Neural progenitor cell (in vitro differentiated cells): ENCODE data around the gene FAM193A. TPM values are rescaled to one million over a fixed set of nuclear protein-coding genes. Genes with fewer than 3 reads are reported as not detected.

ENCODE experiments used
- DNase-seq: peaks from one replicate; pipeline ENCODE4 v3.0.0-alpha.2; 2016; ENCODE audit warnings: low spot score
- H2AFZ ChIP-seq: fragments of 200-600 bp; sonication (generic); replicated peaks from 2 replicates; pipeline ENCODE4 v1.6.1; 2016; ENCODE audit warnings: antibody characterized with exemption
- H3F3A ChIP-seq: fragments of 200-600 bp; sonication (generic); 2 replicates; pipeline ENCODE4 v1.6.1; 2016; ENCODE audit warnings: antibody characterized with exemption, low read depth
- H3K27ac ChIP-seq: fragments of 200-600 bp; sonication (generic); 2 replicates; pipeline ENCODE4 v1.5.1; 2016; ENCODE audit warnings: mild to moderate bottlenecking
- H3K27me3 ChIP-seq: fragments of 200-600 bp; sonication (generic); 2 replicates; pipeline ENCODE4 v1.6.1; 2016; ENCODE audit warnings: mild to moderate bottlenecking, moderate library complexity
- H3K36me3 ChIP-seq: fragments of 200-600 bp; sonication (generic); 2 replicates; pipeline ENCODE4 v1.5.1; 2016
- H3K4me1 ChIP-seq: fragments of 200-600 bp; sonication (generic); 2 replicates; pipeline ENCODE4 v1.6.1; 2016; ENCODE audit warnings: mixed run types
- H3K4me2 ChIP-seq: fragments of 200-600 bp; sonication (generic); 2 replicates; pipeline ENCODE4 v1.6.1; 2016
- H3K4me3 ChIP-seq: fragments of 200-600 bp; sonication (generic); 2 replicates; pipeline ENCODE4 v1.5.1; 2016
- H3K79me2 ChIP-seq: fragments of 200-600 bp; sonication (generic); 2 replicates; pipeline ENCODE4 v1.6.1; 2016; ENCODE audit warnings: low read depth
- H3K9ac ChIP-seq: fragments of 200-600 bp; sonication (generic); 2 replicates; pipeline ENCODE4 v1.6.1; 2016
- H3K9me3 ChIP-seq: fragments of 200-600 bp; sonication (generic); 2 replicates; pipeline ENCODE4 v1.5.1; 2016; ENCODE audit warnings: low read depth
- H4K20me1 ChIP-seq: fragments of 200-600 bp; sonication (generic); 2 replicates; pipeline ENCODE4 v1.6.1; 2016; ENCODE audit warnings: low read depth
- H3K27ac Mint-ChIP-seq: 3 replicates; pipeline ENCODE4 v1.8.0; 2021; ENCODE audit warnings: mixed read lengths
- H3K27me3 Mint-ChIP-seq: 2 replicates; pipeline ENCODE4 v1.8.0; 2022; ENCODE audit warnings: low read depth, mild to moderate bottlenecking, inconsistent platforms, moderate library complexity, mixed read lengths; ENCODE audit not compliant: insufficient read depth
- H3K36me3 Mint-ChIP-seq: 3 replicates; pipeline ENCODE4 v1.8.0; 2021; ENCODE audit warnings: mixed read lengths
- H3K4me1 Mint-ChIP-seq: 3 replicates; pipeline ENCODE4 v1.8.0; 2021; ENCODE audit warnings: mixed read lengths
- H3K4me3 Mint-ChIP-seq: 3 replicates; pipeline ENCODE4 v1.8.0; 2021; ENCODE audit warnings: mild to moderate bottlenecking, moderate library complexity, mixed read lengths
- H3K9me3 Mint-ChIP-seq: 3 replicates; pipeline ENCODE4 v1.8.0; 2020; ENCODE audit warnings: mixed read lengths
- EZH2 ChIP-seq: fragments of 200-600 bp; sonication (generic); IDR thresholded peaks from 2 replicates; pipeline ENCODE4 v1.6.1; 2017; ENCODE audit warnings: antibody characterized with exemption, mild to moderate bottlenecking, moderate library complexity
- EZH2phosphoT487 ChIP-seq: fragments of 200-600 bp; sonication (generic); IDR thresholded peaks from 2 replicates; pipeline ENCODE4 v1.6.1; 2017; ENCODE audit warnings: antibody characterized with exemption
- total RNA-seq: library from RNA; depleted of rRNA; stranded (reverse); fragments of >200 nt; gene quantifications from 2 replicates; pipeline ENCODE4 v1.2.3, GENCODE V29; 2015; ENCODE audit warnings: low replicate concordance
- TF ChIP-seq, protein P1 (sequence below): fragments of 200-600 bp; sonication (generic); IDR thresholded peaks from 2 replicates; pipeline ENCODE4 v1.5.1; 2017; ENCODE audit warnings: antibody characterized with exemption, mild to moderate bottlenecking

FAM193A gene
- total RNA-seq, 1 donor from 2014 or later = 29.1 TPM

DNA sequence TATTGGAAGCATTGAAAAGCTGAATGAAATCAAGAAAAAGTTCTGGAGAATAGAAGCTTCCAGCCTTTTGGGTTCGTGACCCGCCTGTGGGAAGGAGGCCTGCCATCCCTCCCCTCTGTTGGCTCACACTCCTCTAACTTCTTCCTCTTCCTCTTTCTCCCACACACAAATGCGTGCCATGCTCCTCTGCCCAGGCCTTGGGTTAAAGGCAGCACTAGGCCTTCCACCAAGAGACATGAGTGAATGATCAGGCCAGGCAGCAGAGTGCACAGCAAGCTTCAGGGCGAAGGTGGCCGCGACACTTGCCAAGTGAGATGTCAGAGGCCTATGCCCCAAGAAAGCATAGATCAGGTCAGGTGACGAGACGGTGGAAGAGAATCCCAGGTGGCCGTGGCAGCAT, 38.4 kb downstream of the FAM193A start:
- no peak overlapping the region for H3K27ac ChIP-seq
- Mint-ChIP-seq H3K27ac (no peak overlapping the region), H3K27me3 (peaks cover 4% of the 10 kb centered on the region), H3K9me3 (peaks cover 9% of the 10 kb centered on the region), H3K4me1 (peaks cover 24% of the 10 kb centered on the region), H3K4me3 (no peak overlapping the region), H3K36me3 (peaks cover 30% of the 10 kb centered on the region)
- peaks cover 67% of the 10 kb centered on the region for H4K20me1 ChIP-seq
- H3K27me3 ChIP-seq = no peaks in the 10 kb centered on the region
- no peaks in the 10 kb centered on the region for H3K9me3 ChIP-seq
- peaks cover 10% of the 10 kb centered on the region for H3K4me1 ChIP-seq
- H3K36me3 ChIP-seq = no peaks in the 10 kb centered on the region
- no peak for DNase-seq
- H3K9ac ChIP-seq = no peak overlapping the region
- H3F3A ChIP-seq = no peaks in the 10 kb centered on the region
- no peak overlapping the region for H2AFZ ChIP-seq
- TF ChIP-seq EZH2phosphoT487 (no peak), EZH2 (no peak)
- TF ChIP-seq, protein P1, sequence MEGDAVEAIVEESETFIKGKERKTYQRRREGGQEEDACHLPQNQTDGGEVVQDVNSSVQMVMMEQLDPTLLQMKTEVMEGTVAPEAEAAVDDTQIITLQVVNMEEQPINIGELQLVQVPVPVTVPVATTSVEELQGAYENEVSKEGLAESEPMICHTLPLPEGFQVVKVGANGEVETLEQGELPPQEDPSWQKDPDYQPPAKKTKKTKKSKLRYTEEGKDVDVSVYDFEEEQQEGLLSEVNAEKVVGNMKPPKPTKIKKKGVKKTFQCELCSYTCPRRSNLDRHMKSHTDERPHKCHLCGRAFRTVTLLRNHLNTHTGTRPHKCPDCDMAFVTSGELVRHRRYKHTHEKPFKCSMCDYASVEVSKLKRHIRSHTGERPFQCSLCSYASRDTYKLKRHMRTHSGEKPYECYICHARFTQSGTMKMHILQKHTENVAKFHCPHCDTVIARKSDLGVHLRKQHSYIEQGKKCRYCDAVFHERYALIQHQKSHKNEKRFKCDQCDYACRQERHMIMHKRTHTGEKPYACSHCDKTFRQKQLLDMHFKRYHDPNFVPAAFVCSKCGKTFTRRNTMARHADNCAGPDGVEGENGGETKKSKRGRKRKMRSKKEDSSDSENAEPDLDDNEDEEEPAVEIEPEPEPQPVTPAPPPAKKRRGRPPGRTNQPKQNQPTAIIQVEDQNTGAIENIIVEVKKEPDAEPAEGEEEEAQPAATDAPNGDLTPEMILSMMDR = no peak
- H3K79me2 ChIP-seq = peaks cover 100% of the 10 kb centered on the region
- H3K4me2 ChIP-seq = no peak overlapping the region
- no peak overlapping the region for H3K4me3 ChIP-seq

DNA sequence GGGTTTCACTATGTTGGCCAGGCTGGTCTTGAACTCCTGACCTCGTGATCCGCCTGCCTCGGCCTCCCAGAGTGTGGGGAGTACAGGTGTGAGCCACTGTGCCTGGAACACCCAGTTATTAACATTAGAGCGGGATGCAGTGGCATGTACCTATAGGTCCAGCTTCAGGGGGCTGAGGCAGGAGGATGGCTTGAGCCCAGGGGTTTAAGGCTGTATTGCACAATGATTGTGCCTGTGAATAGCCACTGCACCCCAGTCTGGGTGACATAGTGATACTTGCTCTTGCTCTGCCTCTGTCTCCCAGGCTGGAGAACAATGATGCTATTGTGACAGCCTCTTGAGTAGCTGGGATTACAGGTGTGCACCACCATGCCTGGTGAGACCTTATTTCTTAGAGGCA, 39.8 kb downstream of the FAM193A start:
- no peak for DNase-seq
- H3K4me3 Mint-ChIP-seq = no peak overlapping the region
- H3K9me3 Mint-ChIP-seq = peaks cover 13% of the 10 kb centered on the region
- H3K4me1 ChIP-seq = no peaks in the 10 kb centered on the region
- H3K27ac Mint-ChIP-seq = no peak overlapping the region
- H3F3A ChIP-seq = peaks cover 3% of the 10 kb centered on the region
- H3K27ac ChIP-seq = no peak overlapping the region
- no peaks in the 10 kb centered on the region for H3K9me3 ChIP-seq
- no peaks in the 10 kb centered on the region for H3K27me3 ChIP-seq
- TF ChIP-seq, protein P1 = no peak
- TF ChIP-seq EZH2phosphoT487 (no peak), EZH2 (no peak)
- H3K27me3 Mint-ChIP-seq = peaks cover 4% of the 10 kb centered on the region
- no peak overlapping the region for H2AFZ ChIP-seq
- H3K9ac ChIP-seq = no peak overlapping the region
- peaks cover 100% of the 10 kb centered on the region for H3K79me2 ChIP-seq
- no peaks in the 10 kb centered on the region for H3K36me3 ChIP-seq
- peaks cover 19% of the 10 kb centered on the region for H3K4me1 Mint-ChIP-seq
- peaks cover 38% of the 10 kb centered on the region for H3K36me3 Mint-ChIP-seq
- H3K4me3 ChIP-seq = no peak overlapping the region
- H4K20me1 ChIP-seq = peaks cover 52% of the 10 kb centered on the region
- no peak overlapping the region for H3K4me2 ChIP-seq

DNA sequence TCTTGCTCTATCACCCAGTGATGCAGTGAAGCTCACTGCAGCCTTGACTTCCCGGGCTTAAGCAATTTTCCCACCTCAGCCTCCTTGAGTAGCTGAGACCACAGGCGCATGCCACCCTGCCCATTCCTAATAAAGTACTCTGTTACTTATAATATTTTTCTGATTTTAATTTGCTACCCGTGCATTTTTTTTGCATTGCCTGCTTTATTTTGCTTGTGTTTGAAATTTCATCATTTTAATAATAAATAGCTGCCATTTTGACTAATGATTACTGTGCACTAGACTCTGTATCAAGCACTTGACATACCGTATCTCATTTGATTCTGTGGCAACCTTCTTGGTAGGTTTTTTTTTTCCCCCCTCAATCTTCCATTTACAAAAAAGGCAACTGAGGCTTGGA, 41.7 kb downstream of the FAM193A start:
- Histone ChIP-seq H3K27ac (no peak overlapping the region), H3K27me3 (no peaks in the 10 kb centered on the region)
- H3K27ac Mint-ChIP-seq = no peak overlapping the region

More for the DNA sequence above, 41.7 kb downstream of the FAM193A start:
- no peak overlapping the region for H3K4me3 Mint-ChIP-seq
- DNase-seq = no peak
- H3K36me3 Mint-ChIP-seq = peaks cover 41% of the 10 kb centered on the region
- Histone ChIP-seq H3K4me1 (peaks cover 12% of the 10 kb centered on the region), H3K9ac (no peak overlapping the region), H3K4me2 (no peak overlapping the region), H3K4me3 (no peak overlapping the region), H3K36me3 (no peaks in the 10 kb centered on the region), H3K9me3 (no peaks in the 10 kb centered on the region), H2AFZ (no peak overlapping the region), H3F3A (peaks cover 11% of the 10 kb centered on the region), H4K20me1 (peaks cover 50% of the 10 kb centered on the region), H3K79me2 (peaks cover 100% of the 10 kb centered on the region)
- peaks cover 4% of the 10 kb centered on the region for H3K27me3 Mint-ChIP-seq
- peaks cover 16% of the 10 kb centered on the region for H3K4me1 Mint-ChIP-seq
- TF ChIP-seq, protein P1 = no peak
- TF ChIP-seq EZH2 = no peak
- no peak for TF ChIP-seq EZH2phosphoT487
- H3K9me3 Mint-ChIP-seq = peaks cover 13% of the 10 kb centered on the region
